Smooth muscle cell (in vitro differentiated cells): ENCODE data around the gene NUP188. TPM values are rescaled to one million over a fixed set of nuclear protein-coding genes. Genes with fewer than 3 reads are reported as not detected.

Source experiments
- DNase-seq: peaks from one replicate; lab custom pipeline; 2025; ENCODE audit not compliant: unreplicated experiment; lab: John Stamatoyannopoulos, UW
- H2AFZ ChIP-seq: fragments of 200-600 bp; sonication (generic); 2 replicates; pipeline ENCODE4 v1.6.0; 2016; ENCODE audit warnings: antibody characterized with exemption, low read depth, mild to moderate bottlenecking
- H3F3A ChIP-seq: fragments of 200-600 bp; sonication (generic); 2 replicates; pipeline ENCODE4 v1.6.0; 2017; ENCODE audit warnings: antibody characterized with exemption, low read depth
- H3K27ac ChIP-seq: fragments of 200-600 bp; sonication (generic); 2 replicates; pipeline ENCODE4 v1.5.1; 2016; ENCODE audit warnings: low read depth, mild to moderate bottlenecking
- H3K27me3 ChIP-seq: fragments of 200-600 bp; sonication (generic); 2 replicates; pipeline ENCODE4 v1.6.1; 2016; ENCODE audit warnings: low read depth, mild to moderate bottlenecking
- H3K36me3 ChIP-seq: fragments of 200-600 bp; sonication (generic); 2 replicates; pipeline ENCODE4 v1.5.1; 2016; ENCODE audit warnings: low read depth
- H3K4me1 ChIP-seq: fragments of 200-600 bp; sonication (generic); 2 replicates; pipeline ENCODE4 v1.5.1; 2016; ENCODE audit warnings: low read depth
- H3K4me2 ChIP-seq: fragments of 200-600 bp; sonication (generic); 2 replicates; pipeline ENCODE4 v1.6.0; 2016; ENCODE audit warnings: mild to moderate bottlenecking
- H3K4me3 ChIP-seq: fragments of 200-600 bp; sonication (generic); 2 replicates; pipeline ENCODE4 v1.5.1; 2016; ENCODE audit warnings: mild to moderate bottlenecking
- H3K79me2 ChIP-seq: fragments of 200-600 bp; sonication (generic); 2 replicates; pipeline ENCODE4 v1.6.0; 2016; ENCODE audit warnings: low read depth, mild to moderate bottlenecking
- H3K9ac ChIP-seq: fragments of 200-600 bp; sonication (generic); 2 replicates; pipeline ENCODE4 v1.6.0; 2016; ENCODE audit warnings: low read depth
- H3K9me3 ChIP-seq: fragments of 200-600 bp; sonication (generic); replicated peaks from 2 replicates; pipeline ENCODE4 v1.5.1; 2016; ENCODE audit warnings: low read depth
- H4K20me1 ChIP-seq: fragments of 200-600 bp; sonication (generic); 2 replicates; pipeline ENCODE4 v1.6.0; 2016; ENCODE audit warnings: low read depth
- WGBS: methylation state at CpG from one replicate; pipeline ENCODE4 v1.1.7; 2016; ENCODE audit warnings: low lambda C conversion rate; 5-methylcytosine and 5-hydroxymethylcytosine counted together
- polyA plus RNA-seq: library from polyadenylated mRNA; unstranded; fragments of >200 nt; fragmentation: Nextera tagmentation; extraction: Ambion mirVana; gene quantifications from 2 replicates; pipeline ENCODE4 v1.2.1, GENCODE V29; 2016
- total RNA-seq: library from RNA; depleted of rRNA; stranded (reverse); fragments of >200 nt; gene quantifications from 2 replicates; pipeline ENCODE4 v1.2.3, GENCODE V29; 2014
- TF ChIP-seq, protein P1 (sequence below): fragments of 200-600 bp; sonication (generic); IDR thresholded peaks from 2 replicates; pipeline ENCODE4 v1.5.1; 2017; ENCODE audit warnings: borderline replicate concordance, mild to moderate bottlenecking, antibody characterized with exemption; ENCODE audit not compliant: insufficient read depth, poor library complexity, severe bottlenecking

Gene NUP188
- total and polyA plus RNA-seq, 2 experiments from 2014 or later: 31.9 to 45.8 TPM

GRCh38 chr9:128919402-128920089 is 28.0 kb upstream of the NUP188 start:
- H3K4me2 ChIP-seq: peak overlapping the region; percentile 51
- peaks cover 11% of the 10 kb centered on the region for H3K79me2 ChIP-seq
- H3K27ac ChIP-seq: peak overlapping the region; percentile 13
- no peak overlapping the region for H2AFZ ChIP-seq
- H3F3A ChIP-seq: peaks cover 4% of the 10 kb centered on the region
- H3K36me3 ChIP-seq: no peaks in the 10 kb centered on the region
- no peaks in the 10 kb centered on the region for H3K27me3 ChIP-seq
- peaks cover 10% of the 10 kb centered on the region for H3K4me1 ChIP-seq
- no peak for DNase-seq
- H3K9ac ChIP-seq: no peak overlapping the region
- WGBS: 59% methylated on average over 13 of the region's 14 CpGs
- no peak overlapping the region for H3K4me3 ChIP-seq
- no peaks in the 10 kb centered on the region for H3K9me3 ChIP-seq
- H4K20me1 ChIP-seq: peaks cover 6% of the 10 kb centered on the region
- TF ChIP-seq, protein P1, sequence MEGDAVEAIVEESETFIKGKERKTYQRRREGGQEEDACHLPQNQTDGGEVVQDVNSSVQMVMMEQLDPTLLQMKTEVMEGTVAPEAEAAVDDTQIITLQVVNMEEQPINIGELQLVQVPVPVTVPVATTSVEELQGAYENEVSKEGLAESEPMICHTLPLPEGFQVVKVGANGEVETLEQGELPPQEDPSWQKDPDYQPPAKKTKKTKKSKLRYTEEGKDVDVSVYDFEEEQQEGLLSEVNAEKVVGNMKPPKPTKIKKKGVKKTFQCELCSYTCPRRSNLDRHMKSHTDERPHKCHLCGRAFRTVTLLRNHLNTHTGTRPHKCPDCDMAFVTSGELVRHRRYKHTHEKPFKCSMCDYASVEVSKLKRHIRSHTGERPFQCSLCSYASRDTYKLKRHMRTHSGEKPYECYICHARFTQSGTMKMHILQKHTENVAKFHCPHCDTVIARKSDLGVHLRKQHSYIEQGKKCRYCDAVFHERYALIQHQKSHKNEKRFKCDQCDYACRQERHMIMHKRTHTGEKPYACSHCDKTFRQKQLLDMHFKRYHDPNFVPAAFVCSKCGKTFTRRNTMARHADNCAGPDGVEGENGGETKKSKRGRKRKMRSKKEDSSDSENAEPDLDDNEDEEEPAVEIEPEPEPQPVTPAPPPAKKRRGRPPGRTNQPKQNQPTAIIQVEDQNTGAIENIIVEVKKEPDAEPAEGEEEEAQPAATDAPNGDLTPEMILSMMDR: no peak

GRCh38 chr9:128920381-128921058 is 27.0 kb upstream of the NUP188 start, which contains the start of gene PHYHD1:
Gene PHYHD1 (plus strand): TSS chr9:128920982. CDS start chr9:128922324, 1,342 bp downstream.
- H3K9me3 ChIP-seq: no peaks in the 10 kb centered on the region
- TF ChIP-seq, protein P1: no peak
- 58% methylated on average over 13 of the region's 13 CpGs for WGBS
- DNase-seq: no peak
- H2AFZ ChIP-seq: no peak within 1 kb of the TSS
- H3K79me2 ChIP-seq: peaks cover 5% of the 10 kb centered on the region
- H3K27ac ChIP-seq: peak within 1 kb of the TSS; percentile 70
- H3K36me3 ChIP-seq: no peaks in the 10 kb centered on the region
- no peak within 1 kb of the TSS for H3K9ac ChIP-seq
- H3K4me2 ChIP-seq: peak within 1 kb of the TSS; percentile 87
- H3K27me3 ChIP-seq: no peaks in the 10 kb centered on the region
- H3K4me1 ChIP-seq: peaks cover 10% of the 10 kb centered on the region
- H3K4me3 ChIP-seq: peak within 1 kb of the TSS; percentile 55
- no peaks in the 10 kb centered on the region for H4K20me1 ChIP-seq
- peaks cover 4% of the 10 kb centered on the region for H3F3A ChIP-seq

- TF ChIP-seq, protein P1: no peak
These were observed 25.4 kb upstream of the NUP188 start for GRCh38 chr9:128921881-128922763.

More at GRCh38 chr9:128921881-128922763, 25.4 kb upstream of the NUP188 start:
- peak overlapping the region; percentile 52 for H3K9ac ChIP-seq
- H3K4me1 ChIP-seq: peaks cover 10% of the 10 kb centered on the region
- peaks cover 5% of the 10 kb centered on the region for H3K79me2 ChIP-seq
- peak overlapping the region; percentile 55 for H3K4me3 ChIP-seq
- 3% methylated on average over 18 of the region's 32 CpGs for WGBS
- H3K36me3 ChIP-seq: no peaks in the 10 kb centered on the region
- H3K4me2 ChIP-seq: peak overlapping the region; percentile 87
- H4K20me1 ChIP-seq: no peaks in the 10 kb centered on the region
- DNase-seq: peak; percentile 73
- H2AFZ ChIP-seq: no peak overlapping the region
- no peaks in the 10 kb centered on the region for H3K9me3 ChIP-seq
- H3F3A ChIP-seq: peaks cover 4% of the 10 kb centered on the region
- H3K27ac ChIP-seq: peak overlapping the region; percentile 70
- no peaks in the 10 kb centered on the region for H3K27me3 ChIP-seq
